ENCODE measurements around the gene TAF15.

TAF15 gene

GRCh38 chr17:35841505-35841904 is 32.2 kb downstream of the TAF15 start:
- no peak overlapping the region for H3K4me3 ChIP-seq (ENCODE audit: control insufficient read depth, low read depth, low read length)
- no peak for TF ChIP-seq CTCF (conservative IDR thresholded peaks at IDR 0.05; ENCODE audit: control insufficient read depth, insufficient read depth, low read depth, low read length)
- peak; percentile 38 for DNase-seq (ENCODE audit: low read depth)

- DNase-seq (ENCODE audit: low read depth), result no peak
- H3K4me3 ChIP-seq (ENCODE audit: control insufficient read depth, low read depth, low read length), result no peak overlapping the region
- TF ChIP-seq CTCF (conservative IDR thresholded peaks at IDR 0.05; ENCODE audit: control insufficient read depth, insufficient read depth, low read depth, low read length), result no peak
Measured at GRCh38 chr17:35842239-35842638, 33.0 kb downstream of the TAF15 start.

- no peak for DNase-seq (ENCODE audit: low read depth)
- no peak for TF ChIP-seq CTCF (conservative IDR thresholded peaks at IDR 0.05; ENCODE audit: control insufficient read depth, insufficient read depth, low read depth, low read length)
- H3K4me3 ChIP-seq (ENCODE audit: control insufficient read depth, low read depth, low read length), result no peak overlapping the region
Measured at GRCh38 chr17:35843698-35844097, 34.4 kb downstream of the TAF15 start.

- TF ChIP-seq CTCF (conservative IDR thresholded peaks at IDR 0.05; ENCODE audit: control insufficient read depth, insufficient read depth, low read depth, low read length), result no peak
- H3K4me3 ChIP-seq (ENCODE audit: control insufficient read depth, low read depth, low read length), result no peak overlapping the region
- no peak for DNase-seq (ENCODE audit: low read depth)
Measured at GRCh38 chr17:35844547-35844946, 35.3 kb downstream of the TAF15 start.

GRCh38 chr17:35846055-35846809 is 36.9 kb downstream of the TAF15 start:
- DNase-seq (ENCODE audit: low read depth), result no peak
- H3K4me3 ChIP-seq (ENCODE audit: control insufficient read depth, low read depth, low read length), result no peak overlapping the region
- TF ChIP-seq CTCF (conservative IDR thresholded peaks at IDR 0.05; ENCODE audit: control insufficient read depth, insufficient read depth, low read depth, low read length), result no peak

- TF ChIP-seq CTCF (conservative IDR thresholded peaks at IDR 0.05; ENCODE audit: control insufficient read depth, insufficient read depth, low read depth, low read length), result no peak
- H3K4me3 ChIP-seq (ENCODE audit: control insufficient read depth, low read depth, low read length), result no peak overlapping the region
- DNase-seq (ENCODE audit: low read depth), result no peak
Measured at GRCh38 chr17:35847006-35847405, 37.7 kb downstream of the TAF15 start.

Data from fibroblast of mammary gland (primary cell).